Vein endothelial cell (primary cell): Measurements from ENCODE around the gene CNIH2. TPM values are rescaled to one million over a fixed set of nuclear protein-coding genes. Genes with fewer than 3 reads are reported as not detected.

Experiments
- total RNA-seq: library from RNA; depleted of rRNA; stranded (reverse); fragments of >200 nt; gene quantifications from 2 replicates; pipeline ENCODE4 v1.2.3, GENCODE V29; 2012

The CNIH2 gene
- total RNA-seq = 0.33 TPM in 1 of 2 replicates, not detected in the other

DNA sequence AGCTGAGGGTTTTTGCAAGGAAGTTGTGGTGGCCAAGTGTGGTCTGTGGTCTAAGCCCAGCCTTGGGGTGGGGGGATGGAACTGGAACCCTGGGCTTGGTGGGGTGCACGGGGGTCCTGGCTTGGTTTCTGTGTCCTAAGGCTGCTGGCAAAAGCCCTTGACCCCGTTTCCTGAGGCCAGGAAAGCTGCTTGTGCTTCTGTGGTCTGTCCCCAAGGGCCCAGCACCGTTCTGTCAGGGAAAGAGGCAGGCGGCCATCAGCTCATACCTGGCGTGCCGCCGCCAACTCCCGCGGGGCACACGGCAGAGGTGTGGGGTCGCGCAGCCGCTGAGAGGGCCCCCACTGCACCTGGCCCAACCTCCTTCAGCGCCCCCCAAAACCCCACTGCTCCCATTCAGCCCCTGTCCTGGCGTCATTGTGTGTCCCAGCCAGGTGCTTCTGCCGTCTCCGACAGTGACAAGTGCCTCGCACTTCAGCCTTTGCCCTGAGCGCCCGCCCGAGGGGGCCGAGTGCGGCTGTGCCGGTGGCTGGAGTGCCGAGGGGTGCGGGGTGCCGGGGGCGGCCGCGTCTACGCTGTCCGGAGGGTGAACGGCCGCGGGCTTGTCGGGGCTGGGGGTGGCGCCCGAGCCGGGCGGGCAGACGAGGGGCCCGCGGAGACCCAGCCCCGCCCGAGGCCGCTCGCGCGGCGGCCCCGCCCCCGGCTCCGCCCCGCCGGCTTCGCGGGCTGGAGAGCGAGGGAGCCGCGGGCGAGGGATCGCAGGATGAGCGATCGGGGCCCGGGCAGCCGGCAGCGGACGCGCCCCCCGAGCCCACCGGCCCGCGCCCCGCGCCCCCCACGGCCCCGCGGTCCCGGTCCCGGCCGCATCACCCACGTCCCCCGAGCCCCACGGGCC is at the start of gene CNIH2:
CNIH2 (plus strand) TSS at position 705 of the 892 bp plus-strand sequence. CDS start 282 bp downstream, outside the sequence.

DNA sequence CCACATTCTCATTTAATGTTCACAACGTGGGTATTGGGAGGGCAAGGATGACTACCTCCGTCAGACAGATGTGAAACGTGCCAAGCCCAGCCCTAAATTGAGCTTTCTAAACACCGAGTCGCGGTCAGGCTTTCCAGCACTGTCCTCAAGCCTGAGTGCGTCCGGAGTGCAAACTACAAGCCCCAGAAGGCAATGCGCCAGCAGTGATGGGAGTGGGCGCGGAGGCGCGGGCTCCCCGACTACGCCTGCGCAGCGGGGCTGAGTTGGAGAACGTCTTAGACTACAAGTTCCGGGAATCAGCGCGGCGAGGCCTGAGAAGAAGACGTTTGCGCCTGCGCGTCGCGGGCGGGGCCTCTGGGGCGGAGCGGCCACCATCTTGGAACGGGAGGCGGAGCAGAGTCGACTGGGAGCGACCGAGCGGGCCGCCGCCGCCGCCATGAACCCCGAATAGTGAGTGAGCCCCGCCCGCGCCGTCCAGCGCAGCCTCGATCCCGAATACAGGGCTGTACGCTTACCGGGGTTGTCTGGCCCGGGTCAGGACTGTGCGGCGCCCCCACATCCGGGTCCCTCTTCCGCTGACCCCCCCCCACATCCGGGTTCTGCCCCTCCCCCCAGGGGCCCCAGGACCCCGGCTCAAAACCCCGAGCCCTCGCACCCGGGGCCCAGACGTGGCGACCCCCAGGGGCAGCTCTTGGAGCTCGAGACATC is 9.6 kb upstream of the CNIH2 start, which contains the start of gene RAB1B:
RAB1B (plus strand) TSS at position 396 of the 708 bp plus-strand sequence; CDS start at position 437, 41 bp downstream.

DNA sequence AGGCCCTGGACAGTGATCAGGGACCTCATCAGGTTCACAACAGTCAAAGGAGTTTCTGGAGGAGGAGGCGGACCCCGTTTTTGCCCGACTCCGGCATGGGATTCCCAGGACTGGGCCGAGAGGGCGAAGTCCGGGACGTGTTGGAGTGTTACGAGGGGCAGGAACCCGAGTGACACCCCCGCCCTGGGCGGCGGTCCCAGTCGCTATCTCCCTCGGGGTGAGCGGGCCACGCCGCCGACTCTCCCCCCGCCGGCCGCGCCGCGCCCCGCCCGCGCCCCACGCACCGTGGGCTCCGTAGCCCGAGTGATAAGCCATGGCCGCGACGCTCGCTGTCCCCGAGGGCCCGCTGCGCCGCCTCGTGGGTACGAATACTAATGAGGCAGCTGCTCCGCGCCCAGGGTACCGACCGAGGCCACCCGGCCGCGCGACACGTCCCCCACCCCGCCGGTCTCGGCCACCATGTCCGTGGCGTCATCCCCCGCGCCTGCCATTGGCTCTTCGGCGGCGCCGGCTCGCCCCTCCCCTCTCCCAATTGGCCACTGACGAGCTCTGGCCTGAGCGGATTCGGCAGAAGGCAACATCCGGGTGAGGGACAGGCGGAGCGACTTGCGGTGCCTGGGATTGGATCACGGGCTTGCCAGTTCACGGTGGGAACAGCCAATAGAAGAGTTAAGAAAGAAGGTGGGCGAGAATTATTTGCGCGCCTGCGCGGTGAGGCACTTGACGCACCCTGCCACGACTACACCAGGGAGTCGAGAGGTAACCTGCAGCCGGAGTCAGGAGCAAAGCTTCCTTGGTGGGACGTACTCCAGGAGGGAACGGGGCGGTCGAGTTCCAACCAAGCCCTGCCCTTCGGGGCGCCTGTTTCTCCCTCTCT is 10.9 kb downstream of the CNIH2 start, which contains the start of gene YIF1A:
YIF1A (minus strand) TSS at position 473 of the 877 bp plus-strand sequence; CDS start at position 315, 158 bp downstream.

DNA sequence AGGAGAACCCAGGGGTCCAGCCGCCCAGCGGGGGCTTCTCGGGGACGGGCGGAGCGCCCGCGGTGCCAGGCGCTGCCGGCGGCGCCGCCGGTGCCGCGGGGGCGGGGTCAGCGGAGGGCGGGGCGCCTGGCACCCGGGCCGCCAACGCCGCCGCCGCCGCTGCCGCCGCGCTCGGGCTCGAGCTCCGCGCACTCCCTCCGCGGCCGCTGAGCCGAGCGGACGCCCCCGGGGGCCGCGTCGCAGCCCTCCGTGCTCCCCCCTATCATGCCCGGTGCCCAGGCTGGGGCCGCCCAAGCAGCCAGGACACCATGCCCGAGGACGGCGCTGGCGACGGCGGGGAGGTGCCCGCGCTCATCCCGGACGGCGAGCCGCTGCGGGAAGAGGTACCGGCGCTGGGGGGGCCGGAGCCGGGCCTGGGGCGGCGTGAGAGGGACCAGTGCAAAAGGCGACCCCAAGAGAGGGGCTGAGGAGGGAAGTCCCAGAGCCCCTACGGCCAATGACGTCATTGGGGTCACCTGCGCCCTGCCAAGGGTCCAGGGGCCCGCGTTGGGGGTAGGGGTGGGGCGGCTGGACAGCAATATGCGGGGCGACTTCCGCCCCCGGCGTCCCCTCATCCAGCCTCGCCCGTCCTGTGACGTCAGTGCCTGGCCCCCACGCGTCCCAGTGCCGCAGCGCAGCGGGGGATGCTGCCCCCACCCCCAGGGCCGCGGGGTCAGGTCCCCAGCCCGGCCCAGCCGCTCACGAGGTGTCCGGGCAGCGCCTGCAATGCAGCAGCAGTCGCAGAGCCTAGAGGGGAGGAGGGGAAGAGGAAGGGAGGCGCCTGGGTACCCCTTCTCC is 13.9 kb downstream of the CNIH2 start, which contains the start of gene TMEM151A:
TMEM151A (plus strand) TSS at position 189 of the 837 bp plus-strand sequence; CDS start at position 309, 120 bp downstream.

DNA sequence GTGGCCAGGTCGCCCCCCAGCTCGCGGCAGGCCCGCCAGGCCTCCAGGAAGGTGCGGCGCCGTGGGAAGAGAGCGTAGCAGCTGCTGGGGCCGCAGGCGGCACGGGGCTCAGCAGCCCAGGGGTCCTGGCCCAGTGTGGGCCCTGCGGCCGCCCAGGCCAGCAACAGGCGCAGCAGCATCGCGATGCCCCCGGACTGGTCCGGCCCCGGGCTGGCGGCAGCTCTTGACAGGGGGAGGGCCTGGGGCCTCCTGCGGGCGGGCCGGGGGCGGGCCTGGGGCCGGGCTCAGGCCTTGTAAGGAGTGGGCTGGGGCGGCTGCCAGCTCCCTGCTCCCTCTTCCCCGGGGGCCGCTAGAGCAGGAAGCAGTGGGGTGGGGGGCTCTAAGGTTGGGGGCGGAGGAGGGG is 38.9 kb downstream of the CNIH2 start, which contains the start of gene CD248:
CD248 (minus strand) TSS at position 196 of the 403 bp plus-strand sequence; CDS start at position 179, 17 bp downstream.

Other genes with a start within 250 kb of the CNIH2 start
- gene GAL3ST3, start 229.0 kb upstream of the CNIH2 start, total RNA-seq = 0.65 TPM in 1 of 2 replicates, not detected in the other
- gene SF3B2, start 225.8 kb upstream of the CNIH2 start, total RNA-seq = 173 and 231 TPM in 2 replicates
- gene PACS1, start 207.9 kb upstream of the CNIH2 start, total RNA-seq = 32.7 and 47.4 TPM in 2 replicates
- 22.0 and 22.9 TPM in 2 replicates for gene KLC2, start 20.5 kb upstream of the CNIH2 start, total RNA-seq
- gene RAB1B, start 9.5 kb upstream of the CNIH2 start, total RNA-seq = 165 and 190 TPM in 2 replicates
- gene YIF1A, start 11.0 kb downstream of the CNIH2 start, total RNA-seq = 128 and 174 TPM in 2 replicates
- not detected in 2 replicates for gene TMEM151A, start 13.7 kb downstream of the CNIH2 start, total RNA-seq
- 0.19 TPM in 1 of 2 replicates, not detected in the other for gene CD248, start 38.9 kb downstream of the CNIH2 start, total RNA-seq
- 11.8 and 13.3 TPM in 2 replicates for gene RIN1, start 58.3 kb downstream of the CNIH2 start, total RNA-seq
- 67.6 and 77.5 TPM in 2 replicates for gene BRMS1, start 66.9 kb downstream of the CNIH2 start, total RNA-seq
- 19.4 and 29.7 TPM in 2 replicates for gene B4GAT1, start 69.5 kb downstream of the CNIH2 start, total RNA-seq
- gene SLC29A2, start 93.6 kb downstream of the CNIH2 start, total RNA-seq = 0.65 and 0.67 TPM in 2 replicates
- gene NPAS4, start 142.9 kb downstream of the CNIH2 start, total RNA-seq = not detected in 2 replicates
- gene MRPL11, start 160.7 kb downstream of the CNIH2 start, total RNA-seq = 41.2 and 49.1 TPM in 2 replicates
- gene PELI3, start 188.7 kb downstream of the CNIH2 start, total RNA-seq = 3.6 and 3.9 TPM in 2 replicates
- gene DPP3, start 202.3 kb downstream of the CNIH2 start, total RNA-seq = 56.0 and 73.5 TPM in 2 replicates
- 28.4 and 43.8 TPM in 2 replicates for gene BBS1, start 232.5 kb downstream of the CNIH2 start, total RNA-seq